ENCODE data around the gene MRPL10. TPM values are rescaled to one million over a fixed set of nuclear protein-coding genes. Genes with fewer than 3 reads are reported as not detected.

The MRPL10 gene
- total RNA-seq, 2 donors from 2014 or later, result 56.3 to 65.3 TPM

DNA sequence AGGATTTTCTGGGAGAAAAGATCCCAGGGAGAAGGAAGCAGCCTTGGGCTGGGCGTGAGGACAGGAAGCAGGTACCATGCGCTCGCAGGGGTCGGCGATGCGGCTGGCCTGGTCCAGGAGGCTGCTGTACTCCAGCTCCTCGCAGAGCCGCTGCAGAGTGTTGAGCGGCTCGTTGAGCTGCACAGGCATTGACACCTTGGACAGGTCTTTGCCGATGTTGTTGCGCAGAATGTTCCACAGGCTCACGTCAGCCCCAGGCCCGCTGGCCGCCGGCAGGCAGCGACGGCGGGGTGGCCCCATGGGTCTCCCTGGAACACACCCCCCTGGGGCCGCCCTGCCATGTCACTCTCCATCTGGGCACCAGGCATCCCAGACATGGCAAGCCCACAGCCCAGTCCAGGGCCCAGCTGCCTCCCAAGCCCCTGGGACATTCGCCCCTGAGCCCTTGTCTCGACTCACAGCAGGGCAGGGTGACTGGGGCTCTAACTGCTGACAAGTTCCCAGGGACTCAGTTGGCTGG is 17.8 kb downstream of the MRPL10 start:
- peaks cover 22% of the 10 kb centered on the region for H3K36me3 Mint-ChIP-seq (ENCODE audit: low read depth)
- no peak for DNase-seq
- no peaks in the 10 kb centered on the region for H3K4me1 ChIP-seq (ENCODE audit: control insufficient read depth, insufficient read depth, low read length)
- no peak for TF ChIP-seq CTCF (conservative IDR thresholded peaks at IDR 0.05)
- H3K27me3 ChIP-seq (ENCODE audit: control insufficient read depth, insufficient read depth, low read length, poor library complexity, severe bottlenecking), result no peaks in the 10 kb centered on the region
- peaks cover 25% of the 10 kb centered on the region for H3K36me3 ChIP-seq (ENCODE audit: control insufficient read depth, insufficient read depth, low read length)
- whole genome bisulfite sequencing, 2 experiments (ENCODE audit: insufficient coverage in 1 of 2, insufficient read length in 1 of 2), result 94 to 95% methylated on average over 17 to 22 of the region's 22 CpGs
- no peak overlapping the region for H3K9ac ChIP-seq (ENCODE audit: extremely low read depth, low read length, poor library complexity, severe bottlenecking)
- H3K4me3 ChIP-seq (ENCODE audit: low read length), result no peak overlapping the region
- H3K27ac Mint-ChIP-seq, result no peak overlapping the region
- H3K27me3 Mint-ChIP-seq (ENCODE audit: insufficient read depth), result no peaks in the 10 kb centered on the region
- peaks cover 2% of the 10 kb centered on the region for H3K4me1 Mint-ChIP-seq
- no peak overlapping the region for H3K4me3 Mint-ChIP-seq
- H3K9me3 Mint-ChIP-seq, result no peaks in the 10 kb centered on the region
- no peak overlapping the region for H3K27ac ChIP-seq (ENCODE audit: low read depth, low read length)
- no peaks in the 10 kb centered on the region for H3K9me3 ChIP-seq (ENCODE audit: control insufficient read depth, low read length)

DNA sequence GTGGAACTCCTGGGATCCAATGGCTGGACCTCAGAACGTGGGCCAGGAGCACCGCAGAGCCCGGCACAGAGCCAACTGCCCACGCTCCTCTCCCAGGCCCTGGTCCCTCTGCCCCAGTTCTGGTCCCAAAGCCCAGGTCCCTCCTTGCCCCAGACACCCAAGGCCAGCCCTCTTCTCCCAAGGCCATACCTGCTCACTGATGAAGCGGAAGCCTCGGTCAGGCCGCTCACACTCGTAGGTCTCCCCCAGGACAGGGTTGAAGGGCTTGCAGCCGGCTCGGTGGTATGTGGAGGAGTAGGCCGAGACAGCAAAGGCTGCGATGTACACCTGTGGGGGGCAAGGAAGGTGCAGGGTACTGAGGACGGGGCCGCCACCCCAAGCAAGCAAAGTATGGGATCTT is 18.3 kb downstream of the MRPL10 start:
- Mint-ChIP-seq H3K27ac (no peak overlapping the region), H3K4me1 (peaks cover 2% of the 10 kb centered on the region), H3K27me3 (ENCODE audit: insufficient read depth) (no peaks in the 10 kb centered on the region), H3K4me3 (no peak overlapping the region), H3K9me3 (no peaks in the 10 kb centered on the region), H3K36me3 (ENCODE audit: low read depth) (peaks cover 25% of the 10 kb centered on the region)
- Histone ChIP-seq H3K9me3 (ENCODE audit: control insufficient read depth, low read length) (no peaks in the 10 kb centered on the region), H3K4me1 (ENCODE audit: control insufficient read depth, insufficient read depth, low read length) (no peaks in the 10 kb centered on the region), H3K36me3 (ENCODE audit: control insufficient read depth, insufficient read depth, low read length) (peaks cover 20% of the 10 kb centered on the region), H3K4me3 (ENCODE audit: low read length) (no peak overlapping the region), H3K27ac (ENCODE audit: low read depth, low read length) (no peak overlapping the region), H3K9ac (ENCODE audit: extremely low read depth, low read length, poor library complexity, severe bottlenecking) (no peak overlapping the region), H3K27me3 (ENCODE audit: control insufficient read depth, insufficient read depth, low read length, poor library complexity, severe bottlenecking) (no peaks in the 10 kb centered on the region)
- DNase-seq, result peak; percentile 30
- no peak for TF ChIP-seq CTCF (conservative IDR thresholded peaks at IDR 0.05)
- 91 to 94% methylated on average over 9 to 14 of the region's 14 CpGs for WGBS, 2 experiments (ENCODE audit: insufficient coverage in 1 of 2, insufficient read length in 1 of 2)

- Histone ChIP-seq H3K27me3 (ENCODE audit: control insufficient read depth, insufficient read depth, low read length, poor library complexity, severe bottlenecking) (no peaks in the 10 kb centered on the region), H3K27ac (ENCODE audit: low read depth, low read length) (no peak overlapping the region), H3K4me3 (ENCODE audit: low read length) (no peak overlapping the region), H3K9ac (ENCODE audit: extremely low read depth, low read length, poor library complexity, severe bottlenecking) (no peak overlapping the region), H3K4me1 (ENCODE audit: control insufficient read depth, insufficient read depth, low read length) (no peaks in the 10 kb centered on the region), H3K9me3 (ENCODE audit: control insufficient read depth, low read length) (no peaks in the 10 kb centered on the region), H3K36me3 (ENCODE audit: control insufficient read depth, insufficient read depth, low read length) (peaks cover 20% of the 10 kb centered on the region)
- Mint-ChIP-seq H3K27me3 (ENCODE audit: insufficient read depth) (no peaks in the 10 kb centered on the region), H3K4me1 (peaks cover 2% of the 10 kb centered on the region), H3K9me3 (no peaks in the 10 kb centered on the region), H3K4me3 (no peak overlapping the region), H3K36me3 (ENCODE audit: low read depth) (peaks cover 31% of the 10 kb centered on the region), H3K27ac (no peak overlapping the region)
- DNase-seq, result peak; percentile 32
- no peak for TF ChIP-seq CTCF (conservative IDR thresholded peaks at IDR 0.05)
- 83 to 90% methylated on average over 9 to 18 of the region's 18 CpGs for WGBS, 2 experiments (ENCODE audit: insufficient coverage in 1 of 2, insufficient read length in 1 of 2)
Observed at GRCh38 chr17:47812146-47812920, 19.0 kb downstream of the MRPL10 start.
